ENCODE data around the gene PTPRN2. TPM values are rescaled to one million over a fixed set of nuclear protein-coding genes. Genes with fewer than 3 reads are reported as not detected.

The PTPRN2 gene
- total RNA-seq, 1 donor from 2014 or later, result 15.4 TPM

GRCh38 chr7:158329686-158330085 lies 257.9 kb downstream of the PTPRN2 start:
- DNase-seq (ENCODE audit: extremely low spot score, unreplicated experiment), result no peak
- Mint-ChIP-seq H3K36me3 (peaks cover 11% of the 10 kb centered on the region), H3K27ac (no peak overlapping the region), H3K4me1 (ENCODE audit: unreplicated experiment) (peaks cover 10% of the 10 kb centered on the region), H3K4me3 (no peak overlapping the region), H3K9me3 (peaks cover 19% of the 10 kb centered on the region), H3K27me3 (no peaks in the 10 kb centered on the region)
- TF ChIP-seq CTCF (conservative IDR thresholded peaks at IDR 0.05), result no peak

GRCh38 chr7:158329014-158329610 lies 258.5 kb downstream of the PTPRN2 start:
- no peak for TF ChIP-seq CTCF (conservative IDR thresholded peaks at IDR 0.05)
- DNase-seq (ENCODE audit: extremely low spot score, unreplicated experiment), result peak; percentile 63
- Mint-ChIP-seq H3K4me3 (no peak overlapping the region), H3K9me3 (peaks cover 19% of the 10 kb centered on the region), H3K36me3 (peaks cover 11% of the 10 kb centered on the region), H3K27ac (no peak overlapping the region), H3K27me3 (no peaks in the 10 kb centered on the region), H3K4me1 (ENCODE audit: unreplicated experiment) (peaks cover 10% of the 10 kb centered on the region)

GRCh38 chr7:158328376-158329013 lies 259.1 kb downstream of the PTPRN2 start:
- Mint-ChIP-seq H3K27ac (no peak overlapping the region), H3K4me3 (no peak overlapping the region), H3K27me3 (no peaks in the 10 kb centered on the region), H3K4me1 (ENCODE audit: unreplicated experiment) (peaks cover 10% of the 10 kb centered on the region), H3K9me3 (peaks cover 17% of the 10 kb centered on the region), H3K36me3 (peaks cover 11% of the 10 kb centered on the region)
- TF ChIP-seq CTCF (conservative IDR thresholded peaks at IDR 0.05), result no peak
- DNase-seq (ENCODE audit: extremely low spot score, unreplicated experiment), result no peak

- H3K27ac Mint-ChIP-seq, result no peak overlapping the region
- H3K4me1 Mint-ChIP-seq (ENCODE audit: unreplicated experiment), result peaks cover 10% of the 10 kb centered on the region
- no peak for TF ChIP-seq CTCF (conservative IDR thresholded peaks at IDR 0.05)
- DNase-seq (ENCODE audit: extremely low spot score, unreplicated experiment), result no peak
- H3K27me3 Mint-ChIP-seq, result no peaks in the 10 kb centered on the region
- peaks cover 11% of the 10 kb centered on the region for H3K36me3 Mint-ChIP-seq
- H3K9me3 Mint-ChIP-seq, result peaks cover 13% of the 10 kb centered on the region
- H3K4me3 Mint-ChIP-seq, result no peak overlapping the region
Measured at GRCh38 chr7:158327571-158328180, 259.9 kb downstream of the PTPRN2 start.

GRCh38 chr7:158327012-158327411 lies 260.6 kb downstream of the PTPRN2 start:
- peaks cover 10% of the 10 kb centered on the region for H3K4me1 Mint-ChIP-seq (ENCODE audit: unreplicated experiment)
- H3K36me3 Mint-ChIP-seq, result peaks cover 5% of the 10 kb centered on the region
- no peak for TF ChIP-seq CTCF (conservative IDR thresholded peaks at IDR 0.05)
- DNase-seq (ENCODE audit: extremely low spot score, unreplicated experiment), result no peak
- no peak overlapping the region for H3K4me3 Mint-ChIP-seq
- peaks cover under 1% of the 10 kb centered on the region for H3K27me3 Mint-ChIP-seq
- H3K9me3 Mint-ChIP-seq, result peaks cover 7% of the 10 kb centered on the region
- no peak overlapping the region for H3K27ac Mint-ChIP-seq

Data from type B pancreatic cell (in vitro differentiated cells).